GM21576 (cell line): ENCODE data around the gene ATF6.
"Not testable (repeated sequence)": the region's sequence is repeated elsewhere in the genome, so short reads cannot be mapped to it uniquely, and the experiment has no call there.

Experiments
- ATAC-seq: cut with Tn5 transposase; IDR thresholded peaks from one replicate; pipeline ENCODE4 v1.9.1; 2021; ENCODE audit warnings: mild to moderate bottlenecking, moderate library complexity; ENCODE audit not compliant: unreplicated experiment

Gene ATF6

GRCh38 chr1:161733526-161733925 lies 32.6 kb upstream of the ATF6 start:
- ATAC-seq, result no peak

- no peak for ATAC-seq
Observed at GRCh38 chr1:161735837-161736236, 30.3 kb upstream of the ATF6 start.

GRCh38 chr1:161736335-161736969 lies 29.7 kb upstream of the ATF6 start:
- ATAC-seq, result no peak

- no peak for ATAC-seq
Observed at GRCh38 chr1:161737625-161738024, 28.5 kb upstream of the ATF6 start.

- peak; percentile 64 for ATAC-seq
Observed at GRCh38 chr1:161738627-161739287, 27.4 kb upstream of the ATF6 start.

GRCh38 chr1:161739865-161740566 lies 26.1 kb upstream of the ATF6 start:
- peak; percentile 28 for ATAC-seq

GRCh38 chr1:161740921-161741320 lies 25.2 kb upstream of the ATF6 start:
- no peak for ATAC-seq

GRCh38 chr1:161743231-161743630 lies 22.9 kb upstream of the ATF6 start:
- ATAC-seq, result no peak

- ATAC-seq, result no peak
Observed at GRCh38 chr1:161747801-161748200, 18.3 kb upstream of the ATF6 start.

- peak; percentile 93 for ATAC-seq
Observed at GRCh38 chr1:161749509-161750407, 16.4 kb upstream of the ATF6 start, which contains the start of gene DUSP12. DUSP12 (plus strand) TSS chr1:161749786; CDS start chr1:161749802, 16 bp downstream.

- ATAC-seq, result no peak
Observed at GRCh38 chr1:161763522-161764098, 2.5 kb upstream of the ATF6 start.

- ATAC-seq, result no peak
Observed at GRCh38 chr1:161768461-161768860, 2.3 kb downstream of the ATF6 start.

- no peak for ATAC-seq
Observed at GRCh38 chr1:161768986-161769672, 3.0 kb downstream of the ATF6 start.

- not testable (repeated sequence) for ATAC-seq
Observed at GRCh38 chr1:161769673-161770045, 3.5 kb downstream of the ATF6 start.

GRCh38 chr1:161770250-161770649 lies 4.1 kb downstream of the ATF6 start:
- ATAC-seq, result no peak

GRCh38 chr1:161771161-161771560 lies 5.0 kb downstream of the ATF6 start:
- no peak for ATAC-seq

GRCh38 chr1:161771973-161772372 lies 5.9 kb downstream of the ATF6 start:
- no peak for ATAC-seq

GRCh38 chr1:161772397-161772796 lies 6.3 kb downstream of the ATF6 start:
- no peak for ATAC-seq

GRCh38 chr1:161773791-161774190 lies 7.7 kb downstream of the ATF6 start:
- ATAC-seq, result no peak

GRCh38 chr1:161777261-161777660 lies 11.1 kb downstream of the ATF6 start:
- ATAC-seq, result no peak
